Measurements from ENCODE around the gene PLPP1.
"Not testable (repeated sequence)": the region's sequence is repeated elsewhere in the genome, so short reads cannot be mapped to it uniquely, and the experiment has no call there.

The PLPP1 gene

GRCh38 chr5:55507574-55507973, 27.2 kb downstream of the PLPP1 start:
- in situ Hi-C loops (cut with MboI; ENCODE audit: low sequenced_read_pairs) = no loop called here

GRCh38 chr5:55505711-55506110, 29.1 kb downstream of the PLPP1 start:
- in situ Hi-C loops (cut with MboI; ENCODE audit: low sequenced_read_pairs) = not testable (repeated sequence)

GRCh38 chr5:55503917-55504316, 30.8 kb downstream of the PLPP1 start:
- in situ Hi-C loops (cut with MboI; ENCODE audit: low sequenced_read_pairs) = not testable (repeated sequence)

- in situ Hi-C loops (cut with MboI; ENCODE audit: low sequenced_read_pairs) = no loop called here
These were observed 32.0 kb downstream of the PLPP1 start for GRCh38 chr5:55502759-55503158.

- in situ Hi-C loops (cut with MboI; ENCODE audit: low sequenced_read_pairs) = no loop called here
These were observed 36.3 kb downstream of the PLPP1 start for GRCh38 chr5:55498457-55498856.

- in situ Hi-C loops (cut with MboI; ENCODE audit: low sequenced_read_pairs) = no loop called here
These were observed 37.1 kb downstream of the PLPP1 start for GRCh38 chr5:55497712-55498111.

GRCh38 chr5:55495216-55495615, 39.5 kb downstream of the PLPP1 start:
- in situ Hi-C loops (cut with MboI; ENCODE audit: low sequenced_read_pairs) = no loop called here

- in situ Hi-C loops (cut with MboI; ENCODE audit: low sequenced_read_pairs) = no loop called here
These were observed 42.3 kb downstream of the PLPP1 start for GRCh38 chr5:55492449-55492848.

- in situ Hi-C loops (cut with MboI; ENCODE audit: low sequenced_read_pairs) = no loop called here
These were observed 49.7 kb downstream of the PLPP1 start for GRCh38 chr5:55485073-55485472.

- in situ Hi-C loops (cut with MboI; ENCODE audit: low sequenced_read_pairs) = no loop called here
These were observed 50.2 kb downstream of the PLPP1 start for GRCh38 chr5:55484531-55484930.

- in situ Hi-C loops (cut with MboI; ENCODE audit: low sequenced_read_pairs) = no loop called here
These were observed 50.9 kb downstream of the PLPP1 start for GRCh38 chr5:55483885-55484284.

GRCh38 chr5:55481293-55481855, 53.4 kb downstream of the PLPP1 start:
- in situ Hi-C loops (cut with MboI; ENCODE audit: low sequenced_read_pairs) = no loop called here

GRCh38 chr5:55480781-55481180, 54.0 kb downstream of the PLPP1 start:
- in situ Hi-C loops (cut with MboI; ENCODE audit: low sequenced_read_pairs) = no loop called here

GRCh38 chr5:55472642-55473041, 62.1 kb downstream of the PLPP1 start:
- in situ Hi-C loops (cut with MboI; ENCODE audit: low sequenced_read_pairs) = no loop called here

- in situ Hi-C loops (cut with MboI; ENCODE audit: low sequenced_read_pairs) = no loop called here
These were observed 63.3 kb downstream of the PLPP1 start for GRCh38 chr5:55471468-55471867.

GRCh38 chr5:55470282-55470681, 64.5 kb downstream of the PLPP1 start:
- in situ Hi-C loops (cut with MboI; ENCODE audit: low sequenced_read_pairs) = no loop called here

GRCh38 chr5:55469839-55470238, 64.9 kb downstream of the PLPP1 start:
- in situ Hi-C loops (cut with MboI; ENCODE audit: low sequenced_read_pairs) = no loop called here

- in situ Hi-C loops (cut with MboI; ENCODE audit: low sequenced_read_pairs) = no loop called here
These were observed 66.8 kb downstream of the PLPP1 start for GRCh38 chr5:55467862-55468551.

- in situ Hi-C loops (cut with MboI; ENCODE audit: low sequenced_read_pairs) = no loop called here
These were observed 71.2 kb downstream of the PLPP1 start for GRCh38 chr5:55463613-55464012.

- in situ Hi-C loops (cut with MboI; ENCODE audit: low sequenced_read_pairs) = no loop called here
These were observed 75.2 kb downstream of the PLPP1 start for GRCh38 chr5:55459572-55459971.

- in situ Hi-C loops (cut with MboI; ENCODE audit: low sequenced_read_pairs) = no loop called here
These were observed 78.4 kb downstream of the PLPP1 start for GRCh38 chr5:55456216-55456895.

- in situ Hi-C loops (cut with MboI; ENCODE audit: low sequenced_read_pairs) = no loop called here
These were observed 80.5 kb downstream of the PLPP1 start for GRCh38 chr5:55454282-55454681.

Data from hTERT RPE-1 (cell line).